Smooth muscle cell of the umbilical artery (primary cell): ENCODE data around the gene ATP11C. TPM values are rescaled to one million over a fixed set of nuclear protein-coding genes. Genes with fewer than 3 reads are reported as not detected.

Source experiments
- total RNA-seq: library from RNA; depleted of rRNA; stranded (reverse); fragments of >200 nt; gene quantifications from 2 replicates; pipeline ENCODE4 v1.2.3, GENCODE V29; 2014

The ATP11C gene
- total RNA-seq, result 32.1 and 47.5 TPM in 2 replicates

GRCh38 chrX:139932901-139933796 is at the start of gene ATP11C:
Gene ATP11C (minus strand): TSS chrX:139933053. CDS start chrX:139932042, 1,011 bp downstream.

GRCh38 chrX:139965421-139965820 is 32.6 kb upstream of the ATP11C start, which contains the start of gene CXorf66:
Gene CXorf66 (minus strand): TSS chrX:139965521. CDS start chrX:139965496, 25 bp downstream.

GRCh38 chrX:139708067-139708466 is 224.8 kb downstream of the ATP11C start, which contains the start of gene MCF2:
Gene MCF2 (minus strand): TSS chrX:139708167. CDS start chrX:139651744, 56,423 bp downstream.

Other genes with a start within 250 kb of the ATP11C start
- gene MCF2, start 224.9 kb downstream of the ATP11C start, total RNA-seq, result 0.09 TPM in 1 of 2 replicates, not detected in the other
- not detected in 2 replicates for gene CXorf66, start 32.5 kb upstream of the ATP11C start, total RNA-seq